ENCODE measurements around the gene ATP9B. TPM values are rescaled to one million over a fixed set of nuclear protein-coding genes. Genes with fewer than 3 reads are reported as not detected.
A peak's percentile ranks its signal among the peaks of the same experiment; 100 is the strongest.

The ATP9B gene
- total and polyA plus RNA-seq, 10 of the 15 experiments (the other 5 are each of a cell fraction or from before 2014, with no cell fraction given), result 0.74 to 20.7 (median 12.9) TPM

GRCh38 chr18:79068937-79069716, at the start of gene ATP9B (continued):
- TF ChIP-seq CTCF (IDR thresholded peaks at IDR 0.05 in 2 of 3, conservative IDR thresholded peaks at IDR 0.05 in 1 of 3; ENCODE audit: control insufficient read depth in 2 of 3, extremely low read depth in 1 of 3, insufficient read depth in 1 of 3, low read depth in 3 of 3, low read length in 3 of 3), result no peak
- TF ChIP-seq BCLAF1 (IDR thresholded peaks at IDR 0.05), result no peak
- no peak for TF ChIP-seq NR2C2 (IDR thresholded peaks at IDR 0.05; ENCODE audit: borderline replicate concordance, control insufficient read depth, insufficient read length, low read depth)
- TF ChIP-seq IKZF1 (conservative IDR thresholded peaks at IDR 0.05), result peak; percentile 80
- TF ChIP-seq SUZ12 (IDR thresholded peaks at IDR 0.05; ENCODE audit: unreplicated experiment), result no peak
- peak; percentile 96 for TF ChIP-seq JUND (IDR thresholded peaks at IDR 0.05; ENCODE audit: low read depth, low read length)
- peak; percentile 45 to 82 for TF ChIP-seq SRF (IDR thresholded peaks at IDR 0.05; ENCODE audit: low read depth in 2 of 2, low read length in 2 of 2)
